WTC11 (cell line): ENCODE measurements around the gene MDM4. TPM values are rescaled to one million over a fixed set of nuclear protein-coding genes. Genes with fewer than 3 reads are reported as not detected.

ENCODE experiments used
- ATAC-seq: fragments of 200-7000 bp; cut with Tn5 transposase; 2 replicates; pipeline ENCODE4 v1.10.0; 2021; ENCODE audit warnings: mild to moderate bottlenecking, moderate library complexity
- CTCF ChIA-PET: fragments of 300-600 bp; sonication (Branson Sonifier 250); formaldehyde crosslinking; loops from one replicate; lab custom pipeline; 2021; ENCODE audit warnings: antibody characterized with exemption; lab: Charles Lee
- POLR2A ChIA-PET: fragments of 350-600 bp; sonication (Branson Sonifier 250); formaldehyde crosslinking; loops from one replicate; lab custom pipeline; 2021; ENCODE audit warnings: antibody characterized with exemption; lab: Charles Lee
- DNase-seq: peaks from one replicate; pipeline ENCODE4 v3.0.0; 2021; ENCODE audit warnings: low spot score
- H3K27ac Mint-ChIP-seq: 2 replicates; pipeline ENCODE4 v1.8.0; 2021; ENCODE audit warnings: mixed read lengths
- H3K27me3 Mint-ChIP-seq: 2 replicates; pipeline ENCODE4 v1.8.0; 2021; ENCODE audit warnings: low read depth, mild to moderate bottlenecking, moderate library complexity, mixed read lengths
- H3K36me3 Mint-ChIP-seq: 2 replicates; pipeline ENCODE4 v1.8.0; 2021; ENCODE audit warnings: mixed read lengths
- H3K4me1 Mint-ChIP-seq: 2 replicates; pipeline ENCODE4 v1.8.0; 2022; ENCODE audit warnings: mixed read lengths
- H3K4me3 Mint-ChIP-seq: 2 replicates; pipeline ENCODE4 v1.8.0; 2021; ENCODE audit warnings: mild to moderate bottlenecking, moderate library complexity, mixed read lengths
- H3K9me3 Mint-ChIP-seq: 2 replicates; pipeline ENCODE4 v1.8.0; 2021; ENCODE audit warnings: mixed read lengths
- CREB1 ChIP-seq: sonication (generic); formaldehyde crosslinking; IDR thresholded peaks from 2 replicates; pipeline ENCODE4 v1.8.0; 2023; ENCODE audit warnings: mild to moderate bottlenecking, missing genetic modification reagents
- CREM ChIP-seq: sonication (generic); formaldehyde crosslinking; IDR thresholded peaks from 2 replicates; pipeline ENCODE4 v1.8.1; 2022; ENCODE audit warnings: mild to moderate bottlenecking, missing genetic modification reagents, moderate library complexity
- ELF4 ChIP-seq: sonication (generic); formaldehyde crosslinking; IDR thresholded peaks from 2 replicates; pipeline ENCODE4 v1.8.1; 2022; ENCODE audit warnings: low read depth, mild to moderate bottlenecking, moderate library complexity, missing genetic modification reagents
- EMX1 ChIP-seq: fragments of 250-450 bp; sonication (Bioruptor Pico); IDR thresholded peaks from 2 replicates; pipeline ENCODE4 v1.8.0; 2021; ENCODE audit warnings: mild to moderate bottlenecking
- ESRRA ChIP-seq: sonication (generic); formaldehyde crosslinking; IDR thresholded peaks from 2 replicates; pipeline ENCODE4 v1.8.1; 2022; ENCODE audit warnings: mild to moderate bottlenecking, missing genetic modification reagents, borderline replicate concordance
- GRHL2 ChIP-seq: fragments of 250-450 bp; sonication (Bioruptor Pico); IDR thresholded peaks from 2 replicates; pipeline ENCODE4 v1.8.0; 2022; ENCODE audit warnings: mild to moderate bottlenecking, moderate library complexity; ENCODE audit not compliant: insufficient replicate concordance, severe bottlenecking
- IRF2 ChIP-seq: sonication (generic); formaldehyde crosslinking; IDR thresholded peaks from 2 replicates; pipeline ENCODE4 v1.8.0; 2022; ENCODE audit warnings: low read depth, missing genetic modification reagents, borderline replicate concordance
- JAZF1 ChIP-seq: fragments of 250-450 bp; sonication (Bioruptor Pico); IDR thresholded peaks from 2 replicates; pipeline ENCODE4 v1.9.0; 2021; ENCODE audit warnings: moderate library complexity, mild to moderate bottlenecking, inconsistent platforms
- NR3C1 ChIP-seq: sonication (generic); formaldehyde crosslinking; conservative IDR thresholded peaks from 2 replicates; pipeline ENCODE4 v1.8.1; 2023; ENCODE audit warnings: low read depth, mild to moderate bottlenecking, missing genetic modification reagents
- ZNF416 ChIP-seq: fragments of 250-450 bp; sonication (Bioruptor Pico); IDR thresholded peaks from 2 replicates; pipeline ENCODE4 v1.9.0; 2021; ENCODE audit warnings: mild to moderate bottlenecking, inconsistent platforms
- ZNF423 ChIP-seq: fragments of 250-450 bp; sonication (Bioruptor Pico); IDR thresholded peaks from 2 replicates; pipeline ENCODE4 v2.1.2; 2022; ENCODE audit warnings: mild to moderate bottlenecking, moderate library complexity
- total RNA-seq: library from RNA; stranded (reverse); gene quantifications from 3 replicates; pipeline ENCODE4 v1.2.3, GENCODE V29; 2021
- TF ChIP-seq, protein P1 (sequence below): sonication (generic); formaldehyde crosslinking; IDR thresholded peaks from 2 replicates; pipeline ENCODE4 v1.8.1; 2023; ENCODE audit warnings: mild to moderate bottlenecking, missing genetic modification reagents, borderline replicate concordance
- TF ChIP-seq, protein P2 (sequence below): fragments of 250-450 bp; sonication (Bioruptor Pico); IDR thresholded peaks from 2 replicates; pipeline ENCODE4 v1.9.0; 2021; ENCODE audit warnings: mild to moderate bottlenecking
- TF ChIP-seq, protein P3 (sequence below): sonication (generic); formaldehyde crosslinking; IDR thresholded peaks from 2 replicates; pipeline ENCODE4 v1.8.1; 2022; ENCODE audit warnings: mild to moderate bottlenecking, missing genetic modification reagents, moderate library complexity, borderline replicate concordance
- TF ChIP-seq, protein P4 (sequence below): sonication (generic); formaldehyde crosslinking; IDR thresholded peaks from 2 replicates; pipeline ENCODE4 v1.8.1; 2022; ENCODE audit warnings: low read depth, mild to moderate bottlenecking, moderate library complexity, missing genetic modification reagents, borderline replicate concordance
- TF ChIP-seq, protein P5 (sequence below): sonication (generic); formaldehyde crosslinking; IDR thresholded peaks from 2 replicates; pipeline ENCODE4 v1.8.1; 2023; ENCODE audit warnings: mild to moderate bottlenecking, moderate library complexity, missing genetic modification reagents

MDM4 gene
- total RNA-seq, 1 experiment from 2014 or later, result 76.2 TPM

DNA sequence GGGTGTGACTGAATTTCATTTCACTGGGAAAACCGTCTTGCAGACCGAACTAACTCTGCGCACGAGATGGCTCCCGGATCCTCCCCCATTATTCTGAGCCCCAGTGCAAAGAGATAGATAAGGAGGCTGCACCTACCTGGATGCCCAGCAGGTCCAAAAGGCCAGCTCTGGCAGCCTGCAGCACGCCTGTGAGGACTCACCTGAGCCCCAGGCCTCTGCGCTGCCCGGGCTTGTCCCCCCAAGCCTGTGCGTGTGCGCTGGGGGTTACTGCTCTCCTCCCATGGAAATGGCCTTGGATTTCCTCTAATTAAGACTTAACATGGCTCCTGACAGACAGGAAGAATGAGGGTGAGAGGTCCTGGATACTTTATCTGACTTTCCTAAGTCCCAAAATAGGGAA is 83.4 kb downstream of the MDM4 start:
- peaks cover 5% of the 10 kb centered on the region for H3K27me3 Mint-ChIP-seq
- no peak overlapping the region for H3K4me3 Mint-ChIP-seq
- TF ChIP-seq IRF2 (CRISPR knock-in tag) (no peak), GRHL2 (CRISPR knock-in tag) (no peak), ZNF416 (CRISPR knock-in tag) (no peak), ELF4 (CRISPR knock-in tag) (no peak), ZNF423 (CRISPR knock-in tag) (no peak), JAZF1 (CRISPR knock-in tag) (no peak), CREB1 (CRISPR knock-in tag) (no peak), CREM (CRISPR knock-in tag) (no peak)
- TF ChIP-seq, protein P1, sequence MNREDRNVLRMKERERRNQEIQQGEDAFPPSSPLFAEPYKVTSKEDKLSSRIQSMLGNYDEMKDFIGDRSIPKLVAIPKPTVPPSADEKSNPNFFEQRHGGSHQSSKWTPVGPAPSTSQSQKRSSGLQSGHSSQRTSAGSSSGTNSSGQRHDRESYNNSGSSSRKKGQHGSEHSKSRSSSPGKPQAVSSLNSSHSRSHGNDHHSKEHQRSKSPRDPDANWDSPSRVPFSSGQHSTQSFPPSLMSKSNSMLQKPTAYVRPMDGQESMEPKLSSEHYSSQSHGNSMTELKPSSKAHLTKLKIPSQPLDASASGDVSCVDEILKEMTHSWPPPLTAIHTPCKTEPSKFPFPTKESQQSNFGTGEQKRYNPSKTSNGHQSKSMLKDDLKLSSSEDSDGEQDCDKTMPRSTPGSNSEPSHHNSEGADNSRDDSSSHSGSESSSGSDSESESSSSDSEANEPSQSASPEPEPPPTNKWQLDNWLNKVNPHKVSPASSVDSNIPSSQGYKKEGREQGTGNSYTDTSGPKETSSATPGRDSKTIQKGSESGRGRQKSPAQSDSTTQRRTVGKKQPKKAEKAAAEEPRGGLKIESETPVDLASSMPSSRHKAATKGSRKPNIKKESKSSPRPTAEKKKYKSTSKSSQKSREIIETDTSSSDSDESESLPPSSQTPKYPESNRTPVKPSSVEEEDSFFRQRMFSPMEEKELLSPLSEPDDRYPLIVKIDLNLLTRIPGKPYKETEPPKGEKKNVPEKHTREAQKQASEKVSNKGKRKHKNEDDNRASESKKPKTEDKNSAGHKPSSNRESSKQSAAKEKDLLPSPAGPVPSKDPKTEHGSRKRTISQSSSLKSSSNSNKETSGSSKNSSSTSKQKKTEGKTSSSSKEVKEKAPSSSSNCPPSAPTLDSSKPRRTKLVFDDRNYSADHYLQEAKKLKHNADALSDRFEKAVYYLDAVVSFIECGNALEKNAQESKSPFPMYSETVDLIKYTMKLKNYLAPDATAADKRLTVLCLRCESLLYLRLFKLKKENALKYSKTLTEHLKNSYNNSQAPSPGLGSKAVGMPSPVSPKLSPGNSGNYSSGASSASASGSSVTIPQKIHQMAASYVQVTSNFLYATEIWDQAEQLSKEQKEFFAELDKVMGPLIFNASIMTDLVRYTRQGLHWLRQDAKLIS (CRISPR knock-in tag), result no peak
- TF ChIP-seq, protein P2, sequence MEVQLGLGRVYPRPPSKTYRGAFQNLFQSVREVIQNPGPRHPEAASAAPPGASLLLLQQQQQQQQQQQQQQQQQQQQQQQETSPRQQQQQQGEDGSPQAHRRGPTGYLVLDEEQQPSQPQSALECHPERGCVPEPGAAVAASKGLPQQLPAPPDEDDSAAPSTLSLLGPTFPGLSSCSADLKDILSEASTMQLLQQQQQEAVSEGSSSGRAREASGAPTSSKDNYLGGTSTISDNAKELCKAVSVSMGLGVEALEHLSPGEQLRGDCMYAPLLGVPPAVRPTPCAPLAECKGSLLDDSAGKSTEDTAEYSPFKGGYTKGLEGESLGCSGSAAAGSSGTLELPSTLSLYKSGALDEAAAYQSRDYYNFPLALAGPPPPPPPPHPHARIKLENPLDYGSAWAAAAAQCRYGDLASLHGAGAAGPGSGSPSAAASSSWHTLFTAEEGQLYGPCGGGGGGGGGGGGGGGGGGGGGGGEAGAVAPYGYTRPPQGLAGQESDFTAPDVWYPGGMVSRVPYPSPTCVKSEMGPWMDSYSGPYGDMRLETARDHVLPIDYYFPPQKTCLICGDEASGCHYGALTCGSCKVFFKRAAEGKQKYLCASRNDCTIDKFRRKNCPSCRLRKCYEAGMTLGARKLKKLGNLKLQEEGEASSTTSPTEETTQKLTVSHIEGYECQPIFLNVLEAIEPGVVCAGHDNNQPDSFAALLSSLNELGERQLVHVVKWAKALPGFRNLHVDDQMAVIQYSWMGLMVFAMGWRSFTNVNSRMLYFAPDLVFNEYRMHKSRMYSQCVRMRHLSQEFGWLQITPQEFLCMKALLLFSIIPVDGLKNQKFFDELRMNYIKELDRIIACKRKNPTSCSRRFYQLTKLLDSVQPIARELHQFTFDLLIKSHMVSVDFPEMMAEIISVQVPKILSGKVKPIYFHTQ (CRISPR knock-in tag), result no peak
- TF ChIP-seq, protein P3, sequence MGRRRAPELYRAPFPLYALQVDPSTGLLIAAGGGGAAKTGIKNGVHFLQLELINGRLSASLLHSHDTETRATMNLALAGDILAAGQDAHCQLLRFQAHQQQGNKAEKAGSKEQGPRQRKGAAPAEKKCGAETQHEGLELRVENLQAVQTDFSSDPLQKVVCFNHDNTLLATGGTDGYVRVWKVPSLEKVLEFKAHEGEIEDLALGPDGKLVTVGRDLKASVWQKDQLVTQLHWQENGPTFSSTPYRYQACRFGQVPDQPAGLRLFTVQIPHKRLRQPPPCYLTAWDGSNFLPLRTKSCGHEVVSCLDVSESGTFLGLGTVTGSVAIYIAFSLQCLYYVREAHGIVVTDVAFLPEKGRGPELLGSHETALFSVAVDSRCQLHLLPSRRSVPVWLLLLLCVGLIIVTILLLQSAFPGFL, result no peak
- TF ChIP-seq, protein P4, sequence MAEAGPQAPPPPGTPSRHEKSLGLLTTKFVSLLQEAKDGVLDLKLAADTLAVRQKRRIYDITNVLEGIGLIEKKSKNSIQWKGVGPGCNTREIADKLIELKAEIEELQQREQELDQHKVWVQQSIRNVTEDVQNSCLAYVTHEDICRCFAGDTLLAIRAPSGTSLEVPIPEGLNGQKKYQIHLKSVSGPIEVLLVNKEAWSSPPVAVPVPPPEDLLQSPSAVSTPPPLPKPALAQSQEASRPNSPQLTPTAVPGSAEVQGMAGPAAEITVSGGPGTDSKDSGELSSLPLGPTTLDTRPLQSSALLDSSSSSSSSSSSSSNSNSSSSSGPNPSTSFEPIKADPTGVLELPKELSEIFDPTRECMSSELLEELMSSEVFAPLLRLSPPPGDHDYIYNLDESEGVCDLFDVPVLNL, result no peak
- peak overlapping the region; percentile 26 for H3K27ac Mint-ChIP-seq
- CTCF ChIA-PET, result interaction anchor here (0.8 to 2.6 kb wide), 6 partner anchors 11 to 153 kb away, joined by 3 to 6 read pairs (median 3); no protein-coding TSS in a partner anchor
- H3K36me3 Mint-ChIP-seq, result no peaks in the 10 kb centered on the region
- H3K9me3 Mint-ChIP-seq, result peaks cover 8% of the 10 kb centered on the region
- peaks cover 37% of the 10 kb centered on the region for H3K4me1 Mint-ChIP-seq
- ATAC-seq, result no peak
- POLR2A ChIA-PET, result no interaction called here
- no peak for DNase-seq

DNA sequence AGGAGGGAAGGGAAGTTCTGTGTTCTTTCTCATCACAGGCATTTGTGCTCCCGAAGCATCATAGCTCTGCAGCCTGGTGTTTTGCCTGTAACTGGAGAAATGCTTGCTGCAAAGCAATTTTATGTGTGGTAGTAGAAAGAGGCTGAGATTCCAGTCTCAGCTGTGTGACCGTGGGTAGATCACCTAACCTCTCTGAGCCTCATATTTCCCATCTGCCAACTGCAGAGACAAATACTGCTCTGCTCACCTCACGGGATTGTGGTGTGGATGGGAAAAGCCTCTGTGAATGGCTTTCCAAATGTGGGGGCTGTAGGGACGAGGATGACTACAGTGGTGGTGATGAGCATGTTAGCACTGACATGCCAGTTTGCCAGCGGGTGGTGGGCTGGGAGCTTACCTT is 84.0 kb downstream of the MDM4 start:
- TF ChIP-seq ESRRA (CRISPR knock-in tag), result no peak
- TF ChIP-seq, protein P5, sequence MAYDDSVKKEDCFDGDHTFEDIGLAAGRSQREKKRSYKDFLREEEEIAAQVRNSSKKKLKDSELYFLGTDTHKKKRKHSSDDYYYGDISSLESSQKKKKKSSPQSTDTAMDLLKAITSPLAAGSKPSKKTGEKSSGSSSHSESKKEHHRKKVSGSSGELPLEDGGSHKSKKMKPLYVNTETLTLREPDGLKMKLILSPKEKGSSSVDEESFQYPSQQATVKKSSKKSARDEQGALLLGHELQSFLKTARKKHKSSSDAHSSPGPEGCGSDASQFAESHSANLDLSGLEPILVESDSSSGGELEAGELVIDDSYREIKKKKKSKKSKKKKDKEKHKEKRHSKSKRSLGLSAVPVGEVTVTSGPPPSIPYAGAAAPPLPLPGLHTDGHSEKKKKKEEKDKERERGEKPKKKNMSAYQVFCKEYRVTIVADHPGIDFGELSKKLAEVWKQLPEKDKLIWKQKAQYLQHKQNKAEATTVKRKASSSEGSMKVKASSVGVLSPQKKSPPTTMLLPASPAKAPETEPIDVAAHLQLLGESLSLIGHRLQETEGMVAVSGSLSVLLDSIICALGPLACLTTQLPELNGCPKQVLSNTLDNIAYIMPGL (CRISPR knock-in tag), result no peak
- no peak for TF ChIP-seq EMX1 (CRISPR knock-in tag)
- TF ChIP-seq, protein P4, result no peak
- no peak for TF ChIP-seq NR3C1 (CRISPR knock-in tag)
- TF ChIP-seq, all 79 proteins: peak for 0
- Mint-ChIP-seq H3K4me3 (no peak overlapping the region), H3K36me3 (no peaks in the 10 kb centered on the region), H3K27ac (peak overlapping the region; percentile 47; the same call in 1 of the 2 replicates), H3K9me3 (peaks cover 8% of the 10 kb centered on the region), H3K4me1 (peaks cover 37% of the 10 kb centered on the region), H3K27me3 (peaks cover 5% of the 10 kb centered on the region)
- CTCF ChIA-PET, result interaction anchor here (0.6 to 2.6 kb wide), 7 partner anchors 11 to 207 kb away, joined by 3 to 6 read pairs (median 3); no protein-coding TSS in a partner anchor
- ATAC-seq, result no peak
- no peak for DNase-seq
- POLR2A ChIA-PET, result no interaction called here
